Heart left ventricle (tissue), 16 donors: ENCODE results near the gene RGS7. TPM values are rescaled to one million over a fixed set of nuclear protein-coding genes. Genes with fewer than 3 reads are reported as not detected.
"Not testable (repeated sequence)": the region's sequence is repeated elsewhere in the genome, so short reads cannot be mapped to it uniquely, and the experiment has no call there.

ENCODE experiments used
- ATAC-seq, 4 donors: fragments of 200-7000 bp; cut with Tn5 transposase; one replicate each; pipeline ENCODE4 v1.9.1; 2020 to 2022; ENCODE audit warnings: moderate library complexity in 4 of 4, mild to moderate bottlenecking in 3 of 4, moderate number of reproducible peaks in 1 of 4
- DNase-seq, 5 donors: peaks; one replicate each; pipeline ENCODE4 v3.0.0-alpha.2; 2020
- H3K27ac ChIP-seq, 12 donors: fragments of 200-600 bp; sonication (generic) in 4 of 12; one replicate each; pipeline versions ENCODE4 v1.5.0 to v1.8.0; 2016 to 2022; ENCODE audit warnings: mild to moderate bottlenecking in 2 of 12
- H3K27me3 ChIP-seq, 9 donors: fragments of 200-600 bp; sonication (generic) in 2 of 9; one replicate each; pipeline versions ENCODE4 v1.5.1 to v1.8.0; 2016 to 2022; ENCODE audit warnings: mild to moderate bottlenecking in 3 of 9
- H3K36me3 ChIP-seq, 9 donors: fragments of 200-600 bp; sonication (generic) in 2 of 9; one replicate each; pipeline versions ENCODE4 v1.5.0 to v1.8.0; 2018 to 2022; ENCODE audit warnings: mild to moderate bottlenecking in 2 of 9
- H3K4me1 ChIP-seq, 12 donors: fragments of 200-600 bp; sonication (generic) in 4 of 12; one replicate each; pipeline versions ENCODE4 v1.5.0 to v1.8.0; 2016 to 2022; ENCODE audit warnings: mild to moderate bottlenecking in 3 of 12
- H3K4me3 ChIP-seq, 12 donors: fragments of 200-600 bp; sonication (generic) in 4 of 12; one replicate each; pipeline versions ENCODE4 v1.5.0 to v1.8.0; 2017 to 2022; ENCODE audit warnings: mild to moderate bottlenecking in 9 of 12, moderate library complexity in 4 of 12
- H3K9me3 ChIP-seq, 12 donors: fragments of 200-600 bp; sonication (generic) in 4 of 12; one replicate each; pipeline versions ENCODE4 v1.5.0 to v1.8.0; 2016 to 2022; ENCODE audit warnings: mild to moderate bottlenecking in 1 of 12
- POLR2A ChIP-seq, 2 donors: fragments of 450-650 bp; IDR thresholded peaks; one replicate each; pipeline ENCODE4 v1.6.1; 2017; ENCODE audit warnings: antibody characterized with exemption in 2 of 2, mild to moderate bottlenecking in 2 of 2, moderate library complexity in 2 of 2
- WGBS, 4 donors: extraction: QIAGEN DNeasy Blood & Tissue Kit in 2 of 4; methylation state at CpG; one replicate each; pipeline versions ENCODE4 v1.1.5 to v1.1.7; 2013 to 2018; 5-methylcytosine and 5-hydroxymethylcytosine counted together
- intact Hi-C, 10 donors: fragments of 100-400 bp; cut with DNase I; formaldehyde crosslinking; loops; one replicate each; pipeline versions ENCODE4 v1.11.1 to v1.14.2; 2022
- polyA plus RNA-seq, 2 donors: library from polyadenylated mRNA; stranded (reverse); fragments of 200-250 nt; gene quantifications; one replicate each; pipeline ENCODE4 v1.2.3, GENCODE V29; 2013
- total RNA-seq, 9 donors: library from RNA; depleted of rRNA in 2 of 9; stranded (reverse); fragments of >200 nt in 2 of 9; fragmentation: NEBNext Ultra II Directional in 3 of 9; extraction: Animal tissue kit (Norgen Biotek cat#: 25700) in 3 of 9; gene quantifications; one replicate each; pipeline versions ENCODE4 v1.1.0 to v1.2.4, GENCODE V29; 2016 to 2023
- TF ChIP-seq, protein P1 (sequence below), 12 donors: fragments of 200-600 bp; sonication (generic) in 4 of 12; IDR thresholded peaks; one replicate each; pipeline versions ENCODE4 v1.5.0 to v1.8.0; 2018 to 2022; ENCODE audit warnings: antibody characterized with exemption in 12 of 12, mild to moderate bottlenecking in 5 of 12
- donor health status: ischemic (EF 13 %, LVEDD 7.1; RV severe dilation, severe dysfunction).
- donor health status: healthy with polysubstance abuse.
- donor health status: DM: no; HTN: yes; CAD: no.
- donor health status: DM: no; HTN: no; CAD: no.
- donor health status: ischemic (EF 25% LVEDD 6.9; RV normal size, moderate dysfunction).
- donor health status: ischemic (EF 25% LVEDD 5.7; RV mildly dilated, moderate dysfunction).
- donor health status: healthy.
- donor health status: DM: yes; HTN: yes; CAD: no.
- donor health status: ischemic (EF 35%, LVEDD 5.7; RV mildly dilated, moderate dysfunction).
- donor health status: nonischemic (EF 11% LVEDD 7.7; RV severe dilation, severe dysfunction).
- donor health status: DM: yes; HTN: yes; CAD: no.
- donor health status: PGD.
- donor health status: ischemic (EF 29% LVEDD 5.4; RV normal size, mild dysfunction).
- donor health status: nonischemic (EF 23%, LVEDD 6.1; RV moderate dilation, normal function).

Gene RGS7
- total and polyA plus RNA-seq, 11 donors, result not detected

DNA sequence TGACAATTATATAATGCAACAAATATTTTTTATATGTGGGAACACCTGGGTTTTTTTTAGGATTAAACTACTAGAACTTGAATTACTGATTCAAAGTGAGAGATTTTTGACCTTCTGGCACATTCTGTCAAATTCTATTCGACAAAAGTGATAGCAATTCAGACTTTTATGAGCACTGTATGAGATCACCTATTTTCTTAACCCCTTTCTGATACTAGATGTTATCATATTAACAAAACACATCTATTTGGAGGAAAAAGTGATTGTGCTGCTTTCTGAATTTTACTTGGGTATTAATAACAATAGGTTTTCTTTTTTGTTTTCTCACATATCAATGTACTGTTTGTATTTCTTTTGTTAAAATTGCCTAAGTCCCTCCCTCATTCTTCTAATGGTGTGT lies 570.1 kb downstream of the RGS7 start:
- H3K4me3 ChIP-seq, result no peak overlapping the region
- H3K36me3 ChIP-seq, result no peaks in the 10 kb centered on the region
- H3K4me1 ChIP-seq, result no peaks in the 10 kb centered on the region
- no peaks in the 10 kb centered on the region for H3K27me3 ChIP-seq
- H3K27ac ChIP-seq, result no peak overlapping the region
- WGBS, 4 donors, result 33 to 44% (median 41%) methylated on average over 1 of the region's 1 CpG
- intact Hi-C loops, result no loop called here
- no peak for DNase-seq
- ATAC-seq, result no peak
- H3K9me3 ChIP-seq, result peaks cover 0 to 4% (median 0%) of the 10 kb centered on the region in 12 donors
- TF ChIP-seq, protein P1, sequence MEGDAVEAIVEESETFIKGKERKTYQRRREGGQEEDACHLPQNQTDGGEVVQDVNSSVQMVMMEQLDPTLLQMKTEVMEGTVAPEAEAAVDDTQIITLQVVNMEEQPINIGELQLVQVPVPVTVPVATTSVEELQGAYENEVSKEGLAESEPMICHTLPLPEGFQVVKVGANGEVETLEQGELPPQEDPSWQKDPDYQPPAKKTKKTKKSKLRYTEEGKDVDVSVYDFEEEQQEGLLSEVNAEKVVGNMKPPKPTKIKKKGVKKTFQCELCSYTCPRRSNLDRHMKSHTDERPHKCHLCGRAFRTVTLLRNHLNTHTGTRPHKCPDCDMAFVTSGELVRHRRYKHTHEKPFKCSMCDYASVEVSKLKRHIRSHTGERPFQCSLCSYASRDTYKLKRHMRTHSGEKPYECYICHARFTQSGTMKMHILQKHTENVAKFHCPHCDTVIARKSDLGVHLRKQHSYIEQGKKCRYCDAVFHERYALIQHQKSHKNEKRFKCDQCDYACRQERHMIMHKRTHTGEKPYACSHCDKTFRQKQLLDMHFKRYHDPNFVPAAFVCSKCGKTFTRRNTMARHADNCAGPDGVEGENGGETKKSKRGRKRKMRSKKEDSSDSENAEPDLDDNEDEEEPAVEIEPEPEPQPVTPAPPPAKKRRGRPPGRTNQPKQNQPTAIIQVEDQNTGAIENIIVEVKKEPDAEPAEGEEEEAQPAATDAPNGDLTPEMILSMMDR (IDR thresholded peaks at IDR 0.05), result no peak
- TF ChIP-seq POLR2A (IDR thresholded peaks at IDR 0.05), result no peak

DNA sequence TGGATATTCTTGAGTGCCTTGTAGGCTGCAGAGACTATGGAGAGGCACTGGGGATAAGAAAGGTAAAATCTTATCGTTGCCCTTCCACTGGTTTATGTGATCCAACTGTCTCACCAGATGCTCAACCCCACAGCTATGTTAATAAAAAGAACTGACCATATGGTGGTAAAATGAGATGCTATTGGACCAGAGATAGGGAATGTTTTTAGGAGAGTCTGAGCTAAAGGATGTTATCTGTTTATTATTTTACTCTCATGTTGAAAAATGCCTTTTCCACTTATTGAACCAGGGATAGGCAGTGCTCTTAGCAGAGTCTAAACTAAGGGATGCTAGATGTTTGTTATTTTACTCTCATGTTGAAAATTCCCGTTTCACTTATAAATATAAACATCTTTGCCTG lies 572.2 kb downstream of the RGS7 start:
- Histone ChIP-seq H3K4me1 (no peaks in the 10 kb centered on the region), H3K4me3 (no peak overlapping the region), H3K27me3 (no peaks in the 10 kb centered on the region), H3K36me3 (no peaks in the 10 kb centered on the region), H3K9me3 (peaks cover 0 to 4% (median 0%) of the 10 kb centered on the region in 12 donors), H3K27ac (no peak overlapping the region)
- intact Hi-C loops, result no loop called here
- DNase-seq, result no peak
- WGBS, 4 donors, result 68 to 86% (median 80%) methylated on average over 2 of the region's 2 CpGs
- no peak for ATAC-seq
- TF ChIP-seq POLR2A (IDR thresholded peaks at IDR 0.05), result no peak
- TF ChIP-seq, protein P1 (IDR thresholded peaks at IDR 0.05), result no peak

DNA sequence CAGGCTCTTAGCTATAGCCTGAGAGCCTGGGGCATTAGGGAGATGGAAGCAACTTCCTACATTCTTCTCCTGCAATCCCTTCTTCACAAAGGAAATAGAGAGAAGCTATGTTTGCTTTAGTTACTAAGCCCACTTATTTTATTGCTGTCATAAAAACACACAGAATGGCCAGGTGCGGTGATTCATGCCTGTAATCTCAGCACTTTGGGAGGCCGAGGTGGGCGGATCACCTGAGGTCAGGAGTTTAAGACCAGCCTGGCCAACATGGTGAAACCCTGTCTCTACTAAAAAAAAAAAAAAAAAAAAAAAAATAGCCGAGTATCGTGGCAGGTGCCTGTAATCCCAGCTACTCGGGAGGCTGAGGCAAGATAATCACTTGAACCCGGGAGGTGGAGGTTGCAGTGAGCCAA lies 573.3 kb downstream of the RGS7 start:
- H3K4me3 ChIP-seq, ATAC-seq, intact Hi-C loops, DNase-seq, H3K27me3 ChIP-seq, H3K9me3 ChIP-seq, H3K36me3 ChIP-seq, H3K4me1 ChIP-seq, H3K27ac ChIP-seq: not testable (repeated sequence)
- WGBS, 4 donors, result 84 to 89% (median 88%) methylated on average over 7 of the region's 7 CpGs

DNA sequence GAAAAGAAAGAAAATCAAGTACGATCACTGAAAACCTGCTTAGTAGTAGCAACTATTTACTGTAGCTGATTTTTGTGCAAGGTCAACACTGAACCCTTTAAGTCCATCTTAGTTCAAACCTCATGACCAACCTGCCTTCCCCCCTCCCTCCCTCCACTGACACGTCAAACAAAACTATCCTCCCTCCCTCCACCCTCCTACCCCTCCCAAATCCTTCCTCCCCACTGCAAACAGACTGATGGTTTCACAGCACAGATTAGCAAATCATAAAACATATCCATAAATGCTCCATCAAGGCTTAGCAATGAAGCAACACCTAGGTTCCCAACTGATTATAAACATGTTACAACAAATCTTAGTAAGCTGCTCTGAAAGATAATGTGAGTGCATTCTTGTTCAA lies 580.8 kb downstream of the RGS7 start:
- no peaks in the 10 kb centered on the region for H3K27me3 ChIP-seq
- no peak for DNase-seq
- intact Hi-C loops, result no loop called here
- ATAC-seq, result no peak
- no peak overlapping the region for H3K4me3 ChIP-seq
- TF ChIP-seq, protein P1 (IDR thresholded peaks at IDR 0.05), result no peak
- TF ChIP-seq POLR2A (IDR thresholded peaks at IDR 0.05), result no peak
- no peaks in the 10 kb centered on the region for H3K4me1 ChIP-seq
- no peaks in the 10 kb centered on the region for H3K36me3 ChIP-seq
- 41 to 54% (median 48%) methylated on average over 2 of the region's 2 CpGs for WGBS, 4 donors
- H3K9me3 ChIP-seq, result no peaks in the 10 kb centered on the region
- no peak overlapping the region for H3K27ac ChIP-seq

DNA sequence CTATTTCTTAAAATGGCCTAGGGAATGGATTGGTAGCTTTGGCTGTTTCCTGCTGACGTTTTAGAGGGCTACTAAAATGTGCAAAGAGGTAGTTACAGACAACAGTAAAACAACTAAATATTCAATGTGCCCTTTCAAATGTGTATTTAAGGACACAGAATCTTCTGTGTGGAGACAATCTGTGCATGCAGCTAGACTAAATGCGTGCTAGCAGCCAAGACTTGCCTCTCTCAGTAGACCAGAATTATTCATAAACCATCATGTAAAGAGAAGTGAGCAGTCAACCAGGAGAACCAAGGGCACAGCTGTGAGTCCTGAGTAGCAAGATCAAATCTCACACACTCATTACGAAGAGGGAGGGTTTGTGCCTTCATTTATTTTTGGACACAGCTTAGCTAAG lies 584.9 kb downstream of the RGS7 start:
- H3K4me1 ChIP-seq, result no peaks in the 10 kb centered on the region
- TF ChIP-seq, protein P1 (IDR thresholded peaks at IDR 0.05), result no peak
- no peak for TF ChIP-seq POLR2A (IDR thresholded peaks at IDR 0.05)
- DNase-seq (no peak), ATAC-seq (no peak)
- H3K9me3 ChIP-seq, result no peaks in the 10 kb centered on the region
- no peak overlapping the region for H3K27ac ChIP-seq
- H3K27me3 ChIP-seq, result no peaks in the 10 kb centered on the region
- 56 to 63% (median 58%) methylated on average over 3 of the region's 3 CpGs for WGBS, 4 donors
- no peaks in the 10 kb centered on the region for H3K36me3 ChIP-seq
- intact Hi-C loops, result no loop called here
- no peak overlapping the region for H3K4me3 ChIP-seq
